Sigmoid colon (tissue), 7 donors: ENCODE results near the gene EARS2. TPM values are rescaled to one million over a fixed set of nuclear protein-coding genes. Genes with fewer than 3 reads are reported as not detected.
"Not testable (repeated sequence)": the region's sequence is repeated elsewhere in the genome, so short reads cannot be mapped to it uniquely, and the experiment has no call there.

Experiments
- DNase-seq: peaks from one replicate; pipeline ENCODE4 v3.0.0-alpha.2; 2019
- H3K27ac ChIP-seq, 4 donors: fragments of 200-600 bp; sonication (generic); one replicate each; pipeline ENCODE4 v1.5.1; 2016 to 2019; ENCODE audit warnings: mild to moderate bottlenecking in 1 of 4
- H3K27me3 ChIP-seq, 3 donors: fragments of 200-600 bp; sonication (generic); one replicate each; pipeline ENCODE4 v1.5.1; 2019; ENCODE audit warnings: mild to moderate bottlenecking in 1 of 3
- H3K36me3 ChIP-seq, 4 donors: fragments of 200-600 bp; sonication (generic); one replicate each; pipeline ENCODE4 v1.5.1; 2016 to 2019
- H3K4me1 ChIP-seq, 4 donors: fragments of 200-600 bp; sonication (generic); one replicate each; pipeline ENCODE4 v1.5.1; 2017 to 2019
- H3K4me3 ChIP-seq, 4 donors: fragments of 200-600 bp; sonication (generic); one replicate each; pipeline ENCODE4 v1.5.1; 2017 to 2019; ENCODE audit warnings: mild to moderate bottlenecking in 2 of 4, moderate library complexity in 1 of 4
- H3K9me3 ChIP-seq, 4 donors: fragments of 200-600 bp in 3 of 4; sonication (generic) in 3 of 4; one replicate each; pipeline versions ENCODE4 v1.5.1 to v1.6.1; 2013 to 2019
- CTCF ChIP-seq, 4 experiments: fragments of 450-650 bp in 3 of 4; fragments of 200-600 bp in 1 of 4; IDR thresholded peaks; one replicate each; pipeline ENCODE4 v1.5.1; 2016 to 2019; ENCODE audit warnings: antibody characterized with exemption in 4 of 4, mild to moderate bottlenecking in 3 of 4, moderate library complexity in 2 of 4
- EP300 ChIP-seq, 4 donors: sonication (generic); formaldehyde crosslinking; IDR thresholded peaks; one replicate each; pipeline ENCODE4 v1.6.1; 2017; ENCODE audit warnings: antibody characterized with exemption in 4 of 4
- POLR2A ChIP-seq, 2 donors: fragments of 450-650 bp; IDR thresholded peaks; one replicate each; pipeline ENCODE4 v1.6.1; 2016; ENCODE audit warnings: antibody characterized with exemption in 2 of 2, mild to moderate bottlenecking in 2 of 2, moderate library complexity in 2 of 2
- POLR2AphosphoS5 ChIP-seq, 4 donors: sonication (generic); formaldehyde crosslinking; IDR thresholded peaks; one replicate each; pipeline ENCODE4 v1.6.1; 2017; ENCODE audit warnings: antibody characterized with exemption in 4 of 4
- WGBS, 2 donors: extraction: QIAGEN DNeasy Blood & Tissue Kit; methylation state at CpG; one replicate each; pipeline ENCODE4 v1.1.7; 2013; 5-methylcytosine and 5-hydroxymethylcytosine counted together
- intact Hi-C: fragments of 100-400 bp; cut with DNase I; formaldehyde crosslinking; loops from one replicate; pipeline ENCODE4 v1.15.1; 2023
- polyA plus RNA-seq, 3 donors: library from polyadenylated mRNA; stranded (reverse); fragments of 200-250 nt; gene quantifications; one replicate each; pipeline ENCODE4 v1.2.3, GENCODE V29; 2013
- total RNA-seq, 4 donors: library from RNA; depleted of rRNA; stranded (reverse); fragments of >200 nt; gene quantifications; one replicate each; pipeline ENCODE4 v1.1.0, GENCODE V29; 2016
- donor health status: healthy with polysubstance abuse.
- donor health status: Bipolar disorder and iron deficiency.
- donor health status: healthy.

The EARS2 gene
- total and polyA plus RNA-seq, 7 donors: 6.6 to 19.4 (median 8.2) TPM

GRCh38 chr16:23485257-23485614, 71.9 kb downstream of the EARS2 start:
- Histone ChIP-seq H3K27ac (no peak overlapping the region), H3K36me3 (peaks cover 60 to 99% (median 73%) of the 10 kb centered on the region in 4 donors), H3K4me3 (no peak overlapping the region), H3K4me1 (no peaks in the 10 kb centered on the region), H3K9me3 (no peaks in the 10 kb centered on the region), H3K27me3 (no peaks in the 10 kb centered on the region)
- TF ChIP-seq POLR2A (IDR thresholded peaks at IDR 0.05): no peak
- TF ChIP-seq CTCF (IDR thresholded peaks at IDR 0.05): no peak
- no peak for TF ChIP-seq POLR2AphosphoS5 (IDR thresholded peaks at IDR 0.05)
- no peak for TF ChIP-seq EP300 (IDR thresholded peaks at IDR 0.05)
- WGBS, 2 donors: 19 to 72% methylated on average over 2 of the region's 2 CpGs
- DNase-seq: no peak
- intact Hi-C loops: no loop called here

- Histone ChIP-seq H3K36me3 (peaks cover 60 to 99% (median 76%) of the 10 kb centered on the region in 4 donors), H3K4me3 (no peak overlapping the region), H3K4me1 (no peaks in the 10 kb centered on the region), H3K27me3 (no peaks in the 10 kb centered on the region), H3K27ac (no peak overlapping the region), H3K9me3 (no peaks in the 10 kb centered on the region)
- intact Hi-C loops: no loop called here
- 84 to 90% methylated on average over 8 of the region's 8 CpGs for WGBS, 2 donors
- DNase-seq: no peak
- no peak for TF ChIP-seq POLR2AphosphoS5 (IDR thresholded peaks at IDR 0.05)
- no peak for TF ChIP-seq EP300 (IDR thresholded peaks at IDR 0.05)
- no peak for TF ChIP-seq CTCF (IDR thresholded peaks at IDR 0.05)
- no peak for TF ChIP-seq POLR2A (IDR thresholded peaks at IDR 0.05)
Measured at GRCh38 chr16:23484510-23485256, 72.5 kb downstream of the EARS2 start.

GRCh38 chr16:23483492-23483891, 73.7 kb downstream of the EARS2 start:
- H3K4me1 ChIP-seq, H3K27ac ChIP-seq, H3K4me3 ChIP-seq, DNase-seq, intact Hi-C loops, H3K9me3 ChIP-seq, H3K27me3 ChIP-seq: not testable (repeated sequence)
- 94 to 95% methylated on average over 8 of the region's 8 CpGs for WGBS, 2 donors
- H3K36me3 ChIP-seq: peaks cover 60 to 99% (median 75%) of the 10 kb centered on the region in 4 donors

GRCh38 chr16:23482778-23483177, 74.4 kb downstream of the EARS2 start:
- DNase-seq: no peak
- intact Hi-C loops: no loop called here
- WGBS, 2 donors: 91 to 94% methylated on average over 14 of the region's 14 CpGs
- H3K4me3 ChIP-seq: no peak overlapping the region
- no peaks in the 10 kb centered on the region for H3K27me3 ChIP-seq
- H3K4me1 ChIP-seq: no peaks in the 10 kb centered on the region
- peaks cover 58 to 99% (median 72%) of the 10 kb centered on the region in 4 donors for H3K36me3 ChIP-seq
- no peak for TF ChIP-seq POLR2AphosphoS5 (IDR thresholded peaks at IDR 0.05)
- no peak for TF ChIP-seq POLR2A (IDR thresholded peaks at IDR 0.05)
- TF ChIP-seq CTCF (IDR thresholded peaks at IDR 0.05): no peak
- TF ChIP-seq EP300 (IDR thresholded peaks at IDR 0.05): no peak
- no peak overlapping the region for H3K27ac ChIP-seq
- H3K9me3 ChIP-seq: no peaks in the 10 kb centered on the region

- Histone ChIP-seq H3K9me3 (no peaks in the 10 kb centered on the region), H3K4me3 (no peak overlapping the region), H3K4me1 (no peaks in the 10 kb centered on the region), H3K36me3 (peaks cover 59 to 99% (median 66%) of the 10 kb centered on the region in 4 donors), H3K27ac (no peak overlapping the region), H3K27me3 (no peaks in the 10 kb centered on the region)
- no peak for TF ChIP-seq EP300 (IDR thresholded peaks at IDR 0.05)
- no peak for TF ChIP-seq POLR2A (IDR thresholded peaks at IDR 0.05)
- no peak for TF ChIP-seq POLR2AphosphoS5 (IDR thresholded peaks at IDR 0.05)
- no peak for TF ChIP-seq CTCF (IDR thresholded peaks at IDR 0.05)
- WGBS, 2 donors: 58 to 82% methylated on average over 4 of the region's 4 CpGs
- intact Hi-C loops: no loop called here
- DNase-seq: no peak
Measured at GRCh38 chr16:23480257-23480656, 76.9 kb downstream of the EARS2 start.
